GM19397 (cell line): ENCODE measurements around the gene HLA-DRB5.
"Not testable (repeated sequence)": the region's sequence is repeated elsewhere in the genome, so short reads cannot be mapped to it uniquely, and the experiment has no call there.

ENCODE experiments used
- ATAC-seq: cut with Tn5 transposase; IDR thresholded peaks from one replicate; pipeline ENCODE4 v1.9.1; 2021; ENCODE audit warnings: mild to moderate bottlenecking, moderate library complexity; ENCODE audit not compliant: unreplicated experiment

HLA-DRB5 gene

DNA sequence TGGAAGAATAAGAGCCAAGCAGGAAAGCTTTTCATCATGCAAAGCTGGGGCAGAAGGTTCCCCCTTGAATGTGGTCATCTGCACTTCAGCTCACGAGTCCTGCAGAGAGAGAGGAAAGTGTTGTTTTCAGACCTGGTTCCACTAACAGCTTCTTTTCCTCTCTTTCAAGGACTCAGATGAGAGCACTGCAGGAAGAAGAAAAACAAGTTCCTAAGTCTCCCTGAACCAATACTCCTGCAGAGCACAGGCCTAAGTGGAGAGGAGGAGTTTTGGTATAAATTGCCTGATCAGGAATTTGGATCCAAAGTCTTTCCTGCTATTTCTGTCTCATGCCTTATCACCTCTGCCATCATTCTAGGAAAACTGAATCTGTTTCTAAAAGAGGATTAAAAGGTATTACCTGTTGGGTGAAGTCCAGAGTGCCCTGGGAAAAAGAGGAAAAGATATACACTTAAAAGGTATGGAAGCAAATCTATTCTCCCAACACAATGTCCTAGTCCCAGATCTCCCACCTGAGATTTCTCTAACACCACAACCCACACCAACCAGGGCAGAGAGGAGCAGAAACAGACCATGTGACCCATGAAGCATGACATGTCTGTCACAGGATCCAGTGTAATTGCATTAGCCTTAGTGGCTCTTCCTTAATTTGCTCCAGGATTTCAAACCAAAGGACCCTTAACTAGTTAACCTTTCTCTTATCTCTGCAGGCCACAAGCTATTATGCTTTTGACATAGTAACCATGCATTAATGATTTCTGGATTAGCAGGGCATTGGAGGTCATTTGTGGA is 12.2 kb downstream of the HLA-DRB5 start:
- no peak for ATAC-seq

DNA sequence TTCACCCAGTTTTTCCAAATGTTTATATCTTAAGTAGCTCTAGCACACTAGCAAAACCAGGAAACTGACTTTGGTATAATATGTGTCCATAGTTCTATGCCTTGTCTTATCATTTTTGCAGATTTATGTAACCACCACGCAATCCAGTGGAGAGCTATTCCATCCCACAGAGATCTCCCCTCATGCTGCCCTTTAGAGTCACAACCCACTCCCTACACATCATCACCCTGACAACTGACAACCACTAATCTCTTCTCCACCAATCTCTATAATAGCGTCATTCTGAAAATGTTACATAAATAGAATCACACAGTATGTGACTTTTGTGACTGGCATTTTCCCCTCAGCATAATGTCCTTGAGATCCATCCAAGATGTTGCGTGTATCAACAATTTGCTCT is 29.1 kb downstream of the HLA-DRB5 start:
- no peak for ATAC-seq

DNA sequence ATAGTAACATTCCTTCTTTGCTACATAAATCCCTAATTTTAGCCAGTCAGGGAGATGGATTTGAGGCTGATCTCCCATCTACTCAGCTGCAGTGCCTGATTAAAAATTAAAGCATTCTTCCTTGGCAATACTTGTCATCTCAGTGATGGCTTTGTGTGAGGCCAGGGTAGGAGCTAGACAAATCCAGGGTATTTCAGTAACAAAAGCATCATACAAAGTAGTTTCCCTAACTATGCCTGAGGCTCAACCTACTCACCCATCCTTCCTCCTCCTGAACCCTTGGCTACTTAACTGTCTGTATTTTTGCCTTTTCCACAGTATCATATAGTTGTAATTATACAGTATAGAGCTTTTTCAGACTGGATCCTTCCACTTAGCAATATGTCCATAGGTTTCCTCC is 37.7 kb downstream of the HLA-DRB5 start:
- ATAC-seq: no peak

DNA sequence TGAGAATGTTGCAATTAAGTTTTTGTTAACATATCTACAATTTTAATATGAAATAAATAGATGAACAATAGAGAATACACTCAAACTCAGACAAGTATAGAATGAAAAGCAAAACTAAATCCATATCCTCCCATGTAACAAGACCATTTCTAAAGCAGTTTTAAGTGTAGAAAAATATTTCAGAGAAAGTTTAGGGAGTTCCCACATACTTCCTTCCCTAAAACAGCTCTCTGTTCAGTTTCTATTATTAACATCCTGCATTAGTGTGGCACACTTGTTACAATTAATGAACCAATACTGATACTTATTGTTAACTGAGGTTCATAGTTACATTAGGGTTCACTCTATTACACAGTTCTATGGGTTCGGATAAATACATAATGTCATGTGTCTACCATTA is 38.4 kb downstream of the HLA-DRB5 start:
- no peak for ATAC-seq

DNA sequence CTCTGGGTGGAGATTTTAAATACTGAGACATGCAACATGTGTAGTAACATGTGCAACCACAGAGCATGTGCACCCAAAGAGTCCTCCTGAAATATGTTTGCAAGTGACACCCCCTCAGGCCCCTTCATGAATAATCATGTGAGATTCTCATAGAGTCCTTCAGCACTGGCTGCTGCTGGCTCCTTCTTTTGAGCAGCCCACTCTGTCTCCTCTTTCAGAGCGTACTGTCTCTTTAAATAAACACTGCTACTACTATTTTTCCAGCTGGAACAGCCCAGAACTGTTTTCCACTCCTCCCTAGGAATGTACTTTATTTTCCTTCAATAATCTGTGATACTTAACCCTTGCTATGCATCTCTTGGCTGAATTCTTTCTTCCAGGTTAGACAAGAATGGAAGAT is 42.0 kb downstream of the HLA-DRB5 start:
- ATAC-seq: no peak

DNA sequence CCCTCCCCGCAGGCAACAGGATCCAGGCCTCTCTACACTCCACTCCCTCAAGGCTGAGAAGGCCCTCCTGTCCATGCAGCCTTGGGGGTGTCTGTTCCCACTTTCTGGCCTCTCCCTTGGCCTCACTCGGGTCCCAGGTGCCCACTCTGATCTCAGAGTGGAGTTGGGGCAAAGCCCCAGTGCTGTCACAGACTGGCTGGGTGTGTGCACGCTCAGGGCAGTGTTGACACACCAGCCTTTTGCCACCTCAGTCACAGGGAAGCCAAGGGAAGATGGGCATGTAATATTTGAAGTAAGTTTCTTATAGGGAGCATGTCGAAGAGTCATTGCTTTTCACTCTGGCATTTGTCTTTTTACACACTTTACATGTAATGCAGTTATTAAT is 45.5 kb downstream of the HLA-DRB5 start:
- no peak for ATAC-seq

DNA sequence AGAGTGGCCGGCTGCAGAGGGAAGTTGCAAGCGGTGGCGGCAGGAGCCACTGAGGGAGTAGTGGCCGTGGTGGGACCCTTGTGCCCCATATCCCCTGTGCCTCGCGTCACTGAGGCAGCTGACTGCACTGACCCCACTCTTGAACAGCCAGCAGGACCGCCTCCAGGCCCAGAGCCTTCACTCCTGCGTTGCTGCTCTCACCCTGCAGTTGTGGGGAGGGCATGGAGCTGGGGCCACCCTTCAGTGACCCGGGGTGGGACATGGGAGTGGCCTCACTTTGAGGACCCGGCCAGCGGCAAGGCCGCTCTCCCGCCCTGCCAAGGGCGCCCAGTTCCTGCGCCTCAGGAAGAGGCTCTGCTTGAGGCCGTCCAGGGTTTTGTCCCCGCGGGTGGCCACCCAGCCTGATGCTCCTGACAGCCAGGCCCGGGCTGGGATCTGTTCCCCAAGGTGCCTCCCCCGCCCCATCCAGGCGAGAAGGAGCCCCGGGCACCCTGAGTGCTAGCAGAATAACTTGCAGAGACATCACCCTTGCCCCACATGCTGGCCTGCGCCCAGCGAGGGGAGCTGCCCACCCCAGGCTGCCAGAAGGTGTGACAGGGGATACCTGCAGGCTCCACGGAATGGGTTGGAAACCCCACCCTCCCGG is 46.0 kb downstream of the HLA-DRB5 start:
- no peak for ATAC-seq

DNA sequence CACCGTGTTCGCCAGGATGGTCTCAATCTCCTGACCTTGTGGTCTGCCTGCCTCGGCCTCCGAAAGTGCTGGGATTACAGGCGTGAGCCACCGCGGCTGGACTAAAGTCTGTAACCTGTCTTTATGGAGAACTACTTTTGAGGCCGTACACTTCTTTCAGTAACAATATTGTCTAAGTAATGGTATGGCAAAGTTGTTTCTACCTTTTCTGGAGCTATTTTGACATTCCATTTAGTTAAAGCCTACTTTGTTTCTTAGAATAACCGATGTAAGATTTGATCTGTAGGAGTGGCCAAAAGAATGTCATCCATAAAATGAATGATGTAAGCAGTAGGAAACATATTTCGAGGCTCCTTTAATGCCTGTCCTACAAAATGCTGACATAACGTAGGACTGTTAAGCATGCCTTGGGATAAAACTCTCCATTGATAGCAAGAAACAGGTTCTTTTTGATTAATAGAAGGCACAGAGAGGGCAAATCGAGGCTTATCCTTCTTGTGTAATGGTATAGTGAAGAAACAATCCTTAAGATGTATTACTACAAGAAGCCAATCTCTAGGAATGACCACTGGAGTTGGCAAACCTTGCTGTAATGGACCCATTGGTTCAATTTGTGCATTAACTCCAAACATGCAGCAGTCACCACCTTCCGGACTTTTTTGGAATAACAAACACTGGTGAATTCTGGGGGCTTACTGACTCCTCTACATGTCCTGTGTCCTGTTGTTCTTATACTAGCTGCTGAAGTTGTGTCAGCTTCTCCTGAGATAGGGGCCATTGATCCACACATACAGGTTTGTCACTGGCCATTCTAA is 54.5 kb downstream of the HLA-DRB5 start:
- no peak for ATAC-seq

DNA sequence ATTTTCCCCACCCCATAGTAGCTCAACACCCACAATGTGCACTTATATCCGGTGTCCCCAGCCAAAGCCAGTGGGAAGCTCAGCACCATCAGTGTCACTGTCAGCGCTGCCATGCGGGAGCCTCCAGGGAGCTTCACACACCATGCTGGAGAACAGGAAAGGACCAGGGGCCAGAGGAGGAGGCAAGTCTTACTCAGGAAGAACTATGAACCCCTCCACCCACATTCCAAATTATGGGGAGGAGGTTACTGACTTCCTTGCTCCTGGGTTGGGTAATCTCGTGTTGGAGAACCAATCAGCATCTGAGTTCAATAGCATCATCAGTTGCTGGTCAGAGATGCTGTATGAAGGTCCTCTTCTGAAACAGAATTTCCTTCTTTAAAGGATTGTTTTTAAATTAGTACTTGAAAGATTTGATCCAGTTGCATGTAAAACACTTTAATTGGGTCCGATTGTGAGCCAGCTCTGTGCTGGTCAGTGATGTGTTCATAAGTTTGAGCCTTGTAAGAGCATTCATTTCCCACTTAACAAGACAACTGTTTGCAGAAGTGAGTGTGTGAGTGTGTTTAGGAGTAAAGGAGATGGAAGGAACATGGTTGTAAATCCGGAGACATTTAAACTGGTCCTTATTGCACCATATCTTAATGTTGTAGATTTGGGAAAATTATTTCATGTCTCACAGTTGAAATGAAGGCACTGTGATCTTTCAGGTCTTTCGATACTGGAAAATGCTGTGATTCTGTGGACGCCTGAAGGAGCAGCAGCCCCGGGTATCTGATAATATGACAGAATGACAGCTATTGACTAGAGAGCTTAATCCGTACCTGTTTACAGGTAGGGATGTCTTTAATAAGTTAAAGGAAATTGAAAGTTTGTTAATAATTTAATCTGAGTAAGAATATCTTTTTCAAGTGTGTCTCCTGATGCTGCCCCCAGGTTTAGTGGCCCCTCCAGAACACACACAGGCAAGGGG is 56.4 kb downstream of the HLA-DRB5 start:
- ATAC-seq: peak; percentile 87

DNA sequence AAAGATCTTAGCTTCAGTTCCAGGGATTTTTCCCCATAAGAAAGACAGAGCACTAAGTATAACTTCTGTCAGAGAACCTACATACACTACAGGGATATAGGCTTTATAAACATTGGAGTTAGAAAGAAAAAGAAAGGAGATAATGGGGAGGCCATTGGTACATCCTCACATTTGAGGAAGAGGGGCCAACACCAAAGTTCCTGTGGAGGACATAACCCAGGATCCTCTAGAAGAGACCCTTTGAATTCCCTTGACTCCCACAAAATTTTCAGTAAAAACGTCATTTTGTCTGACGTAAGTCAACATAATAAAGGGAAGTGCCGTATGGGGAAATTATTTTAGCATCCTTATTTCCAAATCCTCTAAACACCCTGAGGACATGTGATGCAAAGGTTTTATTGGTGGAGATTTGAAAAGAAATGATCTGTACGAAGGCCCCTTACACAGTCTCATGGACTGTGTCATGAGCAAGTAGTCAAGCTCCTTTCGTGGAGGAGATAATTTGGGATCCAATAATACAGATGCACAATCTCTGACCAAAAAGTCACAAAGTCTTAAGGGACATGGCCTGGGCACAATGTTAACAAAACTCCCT is 57.2 kb downstream of the HLA-DRB5 start:
- ATAC-seq: no peak

DNA sequence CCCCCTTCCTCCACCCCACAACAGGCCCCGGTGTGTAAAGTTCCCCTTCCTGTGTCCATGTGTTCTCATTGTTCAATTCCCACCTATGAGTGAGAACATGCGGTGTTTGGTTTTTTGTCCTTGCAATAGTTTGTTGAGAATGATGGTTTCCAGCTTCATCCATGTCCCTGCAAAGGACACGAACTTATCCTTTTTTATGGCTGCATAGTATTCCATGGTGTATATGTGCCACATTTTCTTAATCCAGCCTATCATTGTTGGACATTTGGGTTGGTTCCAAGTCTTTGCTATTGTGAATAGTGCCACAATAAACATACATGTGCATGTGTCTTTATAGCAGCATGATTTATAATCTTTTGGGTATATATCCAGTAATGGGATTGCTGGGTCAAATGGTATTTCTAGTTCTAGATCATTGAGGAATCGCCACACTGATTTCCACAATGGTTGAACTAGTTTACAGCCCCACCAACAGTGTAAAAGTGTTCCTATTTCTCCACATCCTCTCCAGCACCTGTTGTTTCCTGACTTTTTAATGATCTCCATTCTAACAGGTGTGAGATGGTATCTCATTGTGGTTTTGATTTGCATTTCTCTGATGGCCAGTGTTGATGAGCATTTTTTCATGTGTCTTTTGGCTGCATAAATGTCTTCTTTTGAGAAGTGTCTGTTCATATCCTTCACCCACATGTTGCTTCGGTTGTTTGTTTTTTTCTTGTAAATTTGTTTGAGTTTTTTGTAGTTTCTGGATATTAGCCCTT is 62.2 kb downstream of the HLA-DRB5 start:
- ATAC-seq: not testable (repeated sequence)
